ENCODE data around the gene MECP2. TPM values are rescaled to one million over a fixed set of nuclear protein-coding genes. Genes with fewer than 3 reads are reported as not detected.
A peak's percentile ranks its signal among the peaks of the same experiment; 100 is the strongest.

Gene MECP2
- total and polyA plus RNA-seq, 10 of the 15 experiments (the other 5 are each of a cell fraction or from before 2014, with no cell fraction given) = 1.3 to 32.7 (median 13.7) TPM

DNA sequence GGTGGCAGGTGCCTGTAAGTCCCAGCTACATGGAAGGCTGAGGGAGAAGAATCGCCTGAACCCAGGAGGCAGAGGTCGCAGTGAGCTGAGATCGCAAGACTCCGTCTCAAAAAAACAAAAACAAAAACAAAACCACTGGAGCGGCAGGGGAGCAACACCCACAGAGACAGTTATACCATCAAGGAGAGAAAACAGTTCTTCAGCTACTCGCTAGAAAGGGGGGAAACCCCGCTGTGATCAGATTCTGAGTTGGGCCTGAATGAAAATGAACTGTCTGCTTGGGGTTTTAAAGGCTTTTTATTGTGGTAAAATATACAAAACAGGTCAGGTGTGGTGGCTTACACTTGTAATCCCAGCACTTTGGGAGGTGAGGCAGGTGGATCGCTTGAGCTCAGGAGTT lies 61.0 kb downstream of the MECP2 start:
- BruUV-seq (replicated peaks) = no TSS peak
- H3K27ac ChIP-seq (ENCODE audit: control insufficient read depth, insufficient read depth) = no peak overlapping the region
- POLR2A ChIA-PET = interaction anchor here (0.6 to 1.2 kb wide), 7 partner anchors 11 to 272 kb away, joined by 3 to 5 read pairs (median 3); no protein-coding TSS in a partner anchor
- RAD21 ChIA-PET (ENCODE audit: unreplicated experiment) = interaction anchor here (1.0 kb wide), 1 partner anchor 89 kb away, joined by 3 read pairs; no protein-coding TSS in a partner anchor
- H3K36me3 ChIP-seq (ENCODE audit: control insufficient read depth in 2 of 2, insufficient read depth in 2 of 2, low read length in 1 of 2) = peaks cover 0 to 2% of the 10 kb centered on the region in 2 experiments; a peak in 3 of 4 replicates
- SMC1A ChIA-PET (ENCODE audit: uncharacterized antibody, unreplicated experiment) = interaction anchor here (1.1 to 1.2 kb wide), 3 partner anchors 10 to 24 kb away, joined by 3 to 4 read pairs (median 4); partner anchors contain the start of gene IRAK1
- no peaks in the 10 kb centered on the region; the same call in 1 of the 2 replicates for H4K20me1 ChIP-seq (ENCODE audit: control insufficient read depth, insufficient read depth)
- no peaks in the 10 kb centered on the region for H3K27me3 ChIP-seq (replicated peaks in 1 of 2; ENCODE audit: control insufficient read depth in 2 of 2, insufficient read depth in 2 of 2, low read length in 1 of 2)
- peak; percentile 63 for ATAC-seq
- no peaks in the 10 kb centered on the region; the same call in 1 of the 2 replicates for H3K79me2 ChIP-seq (ENCODE audit: control insufficient read depth, insufficient read depth, low read length)
- no peak overlapping the region for H3K4me2 ChIP-seq (ENCODE audit: control insufficient read depth, insufficient read depth)
- TF ChIP-seq RUNX3 (IDR thresholded peaks at IDR 0.05; ENCODE audit: low read length) (peak; percentile 43; the same call in 1 of the 2 replicates), EGR1 (IDR thresholded peaks at IDR 0.05; ENCODE audit: borderline replicate concordance in 1 of 2, low read depth in 2 of 2, low read length in 2 of 2) (no peak)
- intact Hi-C loops (cut with micrococcal nuclease; ENCODE audit: unreplicated experiment) (no loop called here), in situ Hi-C loops (cut with MboI) (no loop called here)
- no peaks in the 10 kb centered on the region for H3K4me1 ChIP-seq (ENCODE audit: control insufficient read depth, insufficient read depth, low read length)
- 37% methylated on average over 7 of the region's 8 CpGs for WGBS (ENCODE audit: insufficient coverage, insufficient replicate concordance, low lambda C conversion rate, missing lambda C conversion rate)
- no peak overlapping the region for H2AFZ ChIP-seq (ENCODE audit: control insufficient read depth, low read depth, low read length)
- no peaks in the 10 kb centered on the region for H3K9me3 ChIP-seq (replicated peaks; ENCODE audit: control insufficient read depth, insufficient read depth, low read length)
- no peak overlapping the region for H3K4me3 ChIP-seq
- H3K9ac ChIP-seq (ENCODE audit: control insufficient read depth, insufficient read depth, low read length) = no peak overlapping the region
- CTCF ChIA-PET = interaction anchor here (1.3 to 1.7 kb wide), 3 partner anchors 15 to 112 kb away, joined by 3 to 6 read pairs (median 5); no protein-coding TSS in a partner anchor
- DNase-seq (ENCODE audit: low read depth, low spot score) = no peak
- no peak for FAIRE-seq

DNA sequence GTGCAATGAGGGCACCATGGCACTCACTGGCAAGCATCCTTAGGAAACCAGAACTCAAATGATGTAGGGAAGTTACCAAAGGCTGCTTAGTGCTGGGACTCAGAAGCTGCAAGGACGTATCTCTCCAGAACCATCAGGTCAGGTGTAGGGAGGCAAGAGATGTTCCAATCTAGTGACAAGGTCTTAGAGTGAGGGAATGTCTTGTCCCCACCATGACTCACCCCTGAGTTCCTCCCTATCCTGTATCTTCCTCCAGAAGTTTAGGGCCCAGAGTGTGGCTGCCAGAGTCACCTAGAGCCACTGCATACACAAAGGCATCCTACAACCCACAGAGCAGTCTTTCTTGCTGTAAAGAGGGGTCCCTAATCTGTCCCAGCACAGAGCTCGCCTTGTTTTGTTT lies 63.7 kb downstream of the MECP2 start:
- ChIA-PET SMC1A (ENCODE audit: uncharacterized antibody, unreplicated experiment) (no interaction called here), CTCF (no interaction called here), RAD21 (ENCODE audit: unreplicated experiment) (no interaction called here), POLR2A (no interaction called here)
- Histone ChIP-seq H3K27me3 (replicated peaks in 1 of 2; ENCODE audit: control insufficient read depth in 2 of 2, insufficient read depth in 2 of 2, low read length in 1 of 2) (no peaks in the 10 kb centered on the region), H4K20me1 (ENCODE audit: control insufficient read depth, insufficient read depth) (no peaks in the 10 kb centered on the region; the same call in 1 of the 2 replicates), H3K36me3 (ENCODE audit: control insufficient read depth in 2 of 2, insufficient read depth in 2 of 2, low read length in 1 of 2) (peaks cover 0 to 2% of the 10 kb centered on the region in 2 experiments; a peak in 3 of 4 replicates), H3K79me2 (ENCODE audit: control insufficient read depth, insufficient read depth, low read length) (no peaks in the 10 kb centered on the region; the same call in 1 of the 2 replicates), H3K9ac (ENCODE audit: control insufficient read depth, insufficient read depth, low read length) (no peak overlapping the region), H3K9me3 (replicated peaks; ENCODE audit: control insufficient read depth, insufficient read depth, low read length) (no peaks in the 10 kb centered on the region), H3K4me2 (ENCODE audit: control insufficient read depth, insufficient read depth) (no peak overlapping the region), H2AFZ (ENCODE audit: control insufficient read depth, low read depth, low read length) (no peak overlapping the region), H3K4me1 (ENCODE audit: control insufficient read depth, insufficient read depth, low read length) (no peaks in the 10 kb centered on the region), H3K4me3 (no peak overlapping the region), H3K27ac (ENCODE audit: control insufficient read depth, insufficient read depth) (no peak overlapping the region)
- ATAC-seq = no peak
- in situ Hi-C loops (cut with MboI) = no loop called here
- no peak for DNase-seq (ENCODE audit: low read depth, low spot score)
- no peak for TF ChIP-seq HDAC2 (IDR thresholded peaks at IDR 0.05)
- WGBS (ENCODE audit: insufficient coverage, insufficient replicate concordance, low lambda C conversion rate, missing lambda C conversion rate) = 17% methylated on average over 2 of the region's 2 CpGs
- intact Hi-C loops (cut with micrococcal nuclease; ENCODE audit: unreplicated experiment) = no loop called here
- no peak for FAIRE-seq
- BruUV-seq (replicated peaks) = no TSS peak

Data from GM12878 (cell line).